Left forelimb (tissue), 1 donor: ENCODE results near the gene MAEL.
A peak's percentile ranks its signal among the peaks of the same experiment; 100 is the strongest.

Experiments
- DNase-seq: peaks from one replicate; pipeline ENCODE4 v3.0.0-alpha.2; 2018; ENCODE audit warnings: low spot score

Gene MAEL

DNA sequence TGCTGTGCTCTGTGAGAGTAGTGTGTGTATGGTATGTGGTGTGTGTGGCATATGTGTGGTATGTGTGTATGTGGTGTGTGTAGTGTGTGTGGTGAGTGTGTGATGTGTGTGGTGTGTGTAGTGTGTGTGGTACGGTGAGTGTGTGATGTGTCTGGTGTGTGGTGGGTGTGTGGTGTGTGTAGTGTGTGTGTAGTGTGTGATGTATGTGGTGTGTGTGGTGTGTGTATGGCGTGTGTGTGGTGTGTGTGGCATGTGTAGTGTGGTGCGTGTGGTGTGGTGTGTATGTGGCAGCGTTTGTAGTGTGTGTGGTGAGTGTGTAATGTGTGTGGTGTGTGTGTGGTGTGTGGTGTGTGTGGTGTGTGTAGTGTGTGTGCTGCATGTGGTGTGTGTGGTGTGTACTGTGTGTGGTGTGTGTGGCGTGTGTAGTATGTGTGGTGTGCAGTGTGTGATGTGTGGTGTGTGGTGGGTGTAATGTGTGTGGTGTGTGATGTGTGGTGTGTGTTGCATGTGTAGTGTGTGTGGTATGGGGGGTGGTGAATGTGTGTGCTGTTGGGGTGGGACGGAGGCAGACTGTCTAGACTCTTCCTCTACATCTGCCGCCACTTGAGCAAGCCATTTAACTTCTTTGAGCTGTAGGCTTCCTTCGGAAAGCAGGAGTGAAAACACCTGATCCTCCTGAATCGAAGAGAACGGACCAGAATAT, 67.6 kb downstream of the MAEL start:
- DNase-seq, result no peak

DNA sequence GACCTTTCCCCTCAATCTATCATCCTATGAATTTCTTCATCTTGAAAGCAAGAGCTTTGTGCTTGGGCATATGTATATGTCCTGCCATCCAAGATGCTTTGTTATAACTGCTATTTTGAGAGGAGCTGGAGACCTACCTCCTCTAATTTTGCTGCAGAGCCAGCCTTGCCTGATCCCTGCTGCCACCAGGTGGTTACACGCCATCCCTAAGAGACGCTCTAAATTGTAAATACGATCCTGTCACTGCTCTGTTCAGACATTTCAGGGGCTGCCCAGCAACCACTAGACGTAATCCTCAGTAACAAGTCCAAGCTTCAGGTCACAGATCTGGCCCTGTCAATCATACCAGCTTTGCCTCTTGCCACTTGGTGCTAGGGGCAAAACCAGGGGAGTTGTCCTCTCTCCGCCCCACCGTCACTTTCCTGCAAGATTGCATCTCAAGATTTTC, 68.2 kb downstream of the MAEL start:
- no peak for DNase-seq

DNA sequence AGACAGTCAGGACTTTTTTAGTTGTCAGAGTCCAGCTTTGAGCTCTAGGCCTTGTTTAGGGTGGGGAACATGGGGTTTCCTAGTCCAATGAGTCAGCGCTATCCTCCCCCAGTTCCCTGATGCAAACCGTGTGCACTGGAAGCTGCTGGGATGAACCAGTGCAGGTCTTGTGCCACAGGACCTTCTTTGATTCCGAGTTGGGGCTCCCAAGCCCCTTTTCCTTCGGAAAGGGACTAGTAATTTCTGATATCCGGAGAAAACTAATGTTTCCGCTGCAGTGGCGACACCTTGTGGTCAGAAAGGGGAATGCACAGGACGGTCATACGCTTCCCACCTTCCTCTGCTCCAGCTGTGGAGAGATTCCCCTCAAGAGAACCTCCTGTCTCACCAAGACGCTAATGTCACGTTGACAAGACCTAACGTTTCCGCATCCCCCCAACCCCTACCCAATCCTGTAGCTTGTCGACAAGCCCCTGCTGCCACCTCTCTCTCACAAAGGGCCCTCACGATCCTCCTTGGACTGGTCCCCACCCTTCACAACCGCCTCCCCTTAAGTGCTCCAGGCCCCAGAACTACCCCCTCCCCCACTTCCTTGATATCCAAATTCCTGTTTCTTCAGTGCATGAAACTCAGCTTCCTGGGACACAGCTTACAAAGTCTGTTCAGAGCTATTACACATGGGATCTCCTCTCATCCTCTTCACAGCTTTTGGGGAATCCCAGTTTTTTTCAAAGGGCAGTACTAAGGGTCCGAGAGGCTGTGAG, 70.1 kb downstream of the MAEL start:
- peak; percentile 83 for DNase-seq

DNA sequence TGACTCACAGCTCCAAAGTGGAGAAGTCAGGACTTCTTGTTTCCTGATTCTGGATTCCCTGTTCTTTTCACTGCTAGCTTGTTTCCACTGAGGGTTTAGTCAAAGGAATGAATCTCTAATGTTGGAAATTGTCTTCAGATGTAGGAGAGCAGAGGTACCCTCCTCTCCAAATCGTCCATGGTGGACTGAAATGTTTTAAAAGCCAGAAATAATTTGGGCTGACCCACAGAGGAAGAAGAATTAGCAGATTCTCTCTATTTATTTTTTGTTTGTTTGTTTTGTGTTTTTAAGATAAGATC, 70.7 kb downstream of the MAEL start:
- DNase-seq, result no peak

DNA sequence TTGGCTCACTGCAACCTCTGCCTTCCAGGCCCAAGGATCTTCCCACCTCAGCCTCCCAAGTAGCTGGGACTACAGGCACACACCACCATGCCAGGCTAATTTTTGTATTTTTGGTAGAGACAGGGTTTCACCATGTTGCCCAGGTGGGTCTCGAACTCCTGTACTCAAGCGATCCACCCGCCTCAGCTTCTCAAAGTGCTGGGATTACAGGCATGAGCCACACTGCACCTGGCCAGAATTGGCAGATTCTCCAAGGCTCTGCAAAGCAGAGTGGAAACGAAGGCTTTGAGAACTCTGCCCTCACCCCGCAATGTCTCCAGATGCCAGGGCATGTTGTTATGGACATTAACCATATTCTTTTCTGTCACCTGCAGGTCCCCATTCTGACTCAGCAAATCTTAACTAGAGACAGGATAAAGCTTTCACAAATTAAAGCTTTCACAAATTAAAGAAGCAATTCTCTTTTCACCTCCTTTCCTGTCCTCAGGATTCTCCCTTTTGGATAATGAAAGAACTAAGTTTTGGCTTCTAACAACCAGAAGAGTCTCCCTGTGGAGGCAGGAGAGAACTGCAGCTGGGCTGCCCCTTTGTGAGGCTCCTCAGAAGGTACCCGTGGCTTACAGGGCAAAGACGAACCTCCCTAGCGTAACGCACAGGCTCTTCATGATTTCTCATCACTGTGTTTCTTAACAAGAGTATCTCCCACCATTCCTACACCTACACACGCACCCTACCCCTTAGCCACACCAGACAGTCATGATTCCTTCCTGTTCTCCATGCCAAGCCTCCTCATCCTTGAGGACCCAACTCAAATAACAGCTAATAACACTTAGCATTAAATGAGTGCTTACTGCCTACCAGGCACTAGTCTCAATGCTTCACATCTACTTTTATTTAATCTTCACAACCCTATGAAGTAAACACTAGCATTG, 71.3 kb downstream of the MAEL start:
- DNase-seq, result no peak

DNA sequence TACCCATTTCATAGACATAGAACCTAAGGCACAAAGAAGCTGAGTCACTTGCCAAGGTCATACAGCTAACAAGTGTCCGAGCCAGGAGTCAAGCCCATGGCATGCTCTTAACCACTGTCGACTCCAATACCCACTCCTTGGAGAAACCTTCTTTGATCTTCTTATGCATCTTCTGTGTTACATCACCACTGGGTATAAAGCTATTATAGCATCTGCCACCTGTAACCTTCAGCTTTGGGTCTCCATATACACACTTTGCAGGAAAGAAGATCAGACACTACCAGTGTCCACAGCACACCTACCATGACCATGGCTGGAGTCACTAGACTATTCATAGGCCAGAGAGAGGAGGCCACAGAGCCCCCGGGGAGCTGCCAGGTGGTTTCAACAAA, 72.0 kb downstream of the MAEL start:
- DNase-seq, result no peak

DNA sequence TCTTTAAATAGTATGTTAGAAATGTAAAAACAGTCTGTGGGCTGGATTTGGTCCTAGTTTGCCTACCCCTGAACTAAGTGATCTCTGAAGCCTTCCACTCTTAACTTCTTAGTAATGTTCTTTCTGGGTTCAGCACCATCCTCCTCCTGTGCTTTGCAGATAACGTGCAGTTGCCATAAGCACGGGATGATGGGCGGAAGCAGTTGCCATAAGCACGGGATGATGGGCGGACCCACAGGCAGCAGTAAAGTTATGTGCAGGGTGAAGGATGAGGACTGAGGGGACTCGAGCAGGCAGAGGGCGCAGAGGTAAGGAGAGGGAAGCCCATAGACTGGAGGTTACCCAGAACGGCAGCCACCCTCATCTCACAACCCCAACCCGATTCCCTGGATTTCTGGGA, 75.5 kb downstream of the MAEL start:
- no peak for DNase-seq

DNA sequence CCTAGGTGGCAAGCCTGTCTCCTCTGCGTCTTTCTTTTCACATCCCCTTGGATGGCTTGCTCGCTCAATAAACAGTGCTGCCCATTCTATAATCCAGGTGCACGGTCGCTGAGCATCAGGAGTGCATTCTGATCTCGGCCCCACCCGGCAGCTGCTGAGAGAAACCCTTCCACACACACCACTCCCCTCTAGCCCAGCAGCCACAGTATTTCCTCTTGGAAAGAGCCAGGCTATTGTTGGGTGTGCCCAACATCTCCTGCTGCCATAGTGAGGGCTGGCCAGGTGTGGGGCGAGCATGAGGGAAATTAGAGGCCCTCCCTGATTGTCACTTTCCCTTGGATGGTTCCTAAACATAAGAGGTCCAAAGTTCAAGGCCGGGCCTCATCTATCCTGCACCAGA, 76.4 kb downstream of the MAEL start:
- DNase-seq, result no peak

DNA sequence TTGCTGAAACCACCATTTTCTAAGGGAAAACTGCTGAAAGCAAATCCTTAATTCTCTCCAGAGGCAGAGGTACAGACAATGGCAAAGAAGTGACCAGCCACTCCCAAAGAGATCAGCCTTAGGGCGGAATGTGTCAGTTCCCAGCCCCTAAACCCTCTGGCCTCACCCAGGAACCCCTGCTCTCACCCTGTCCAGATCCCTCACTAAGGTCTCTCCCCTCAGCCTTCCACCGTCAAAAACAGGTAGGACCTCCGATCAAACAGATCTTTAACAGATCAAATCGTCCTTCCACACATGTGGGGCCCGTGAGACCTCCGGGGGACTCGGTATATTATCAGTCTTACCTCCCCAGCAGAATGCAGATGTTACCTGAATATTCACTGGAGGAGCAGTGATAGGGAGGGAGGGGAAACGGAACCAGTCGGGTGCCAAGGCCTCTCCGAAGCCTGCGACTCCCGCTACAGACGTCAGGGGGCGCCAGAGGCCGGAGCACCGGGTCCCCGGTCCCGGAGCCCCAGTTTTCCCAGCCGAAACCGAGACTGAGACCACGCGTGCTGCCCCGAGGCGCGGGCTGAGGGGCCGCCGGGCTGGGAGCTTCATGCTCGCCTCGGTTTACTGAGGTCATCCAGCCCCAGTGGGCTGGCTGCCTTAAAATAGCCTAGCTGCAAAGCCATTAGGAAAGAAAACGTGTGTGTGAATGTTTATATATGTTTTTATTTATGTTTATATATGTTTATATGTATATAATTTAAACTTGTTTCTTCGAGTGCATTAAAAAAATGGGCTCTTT, 77.4 kb downstream of the MAEL start:
- DNase-seq, result peak; percentile 84

DNA sequence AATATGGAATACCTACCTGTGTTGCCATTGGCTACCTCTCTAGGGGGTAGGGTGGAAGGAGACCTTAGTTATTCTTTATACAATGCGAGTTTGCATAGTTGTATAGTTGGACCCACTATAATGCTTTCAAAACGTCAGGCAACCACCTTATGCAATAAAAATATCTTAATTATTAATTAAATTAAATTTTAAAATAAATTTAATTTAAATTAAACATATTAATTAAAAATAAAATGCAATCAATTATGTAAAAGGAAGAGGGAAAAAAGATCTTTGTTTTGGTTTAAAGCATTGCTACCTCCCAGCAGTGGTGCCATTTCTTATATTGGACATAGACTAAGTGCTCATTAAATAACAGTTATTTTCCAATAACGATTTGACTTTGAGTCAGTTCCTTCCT, 78.8 kb downstream of the MAEL start:
- DNase-seq, result no peak

DNA sequence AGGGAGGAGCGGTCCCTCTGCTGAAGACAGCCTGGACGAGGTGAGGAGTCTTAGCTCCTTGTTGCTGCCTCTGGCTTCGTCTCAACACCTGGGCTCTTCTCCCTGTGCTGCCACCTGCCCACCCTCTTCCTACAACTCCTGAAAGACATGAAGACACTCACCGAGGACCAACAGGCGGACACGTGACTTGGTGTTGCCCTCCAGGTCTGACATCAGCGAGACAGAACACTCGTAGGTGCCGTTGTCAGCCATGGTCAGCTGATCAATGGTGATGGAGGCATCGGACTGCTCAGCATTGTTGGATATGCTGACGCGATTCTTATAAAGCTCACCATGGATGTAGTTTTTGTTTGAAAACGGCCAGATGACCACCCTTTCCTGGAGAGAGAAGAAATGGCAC, 79.7 kb downstream of the MAEL start:
- DNase-seq, result no peak

DNA sequence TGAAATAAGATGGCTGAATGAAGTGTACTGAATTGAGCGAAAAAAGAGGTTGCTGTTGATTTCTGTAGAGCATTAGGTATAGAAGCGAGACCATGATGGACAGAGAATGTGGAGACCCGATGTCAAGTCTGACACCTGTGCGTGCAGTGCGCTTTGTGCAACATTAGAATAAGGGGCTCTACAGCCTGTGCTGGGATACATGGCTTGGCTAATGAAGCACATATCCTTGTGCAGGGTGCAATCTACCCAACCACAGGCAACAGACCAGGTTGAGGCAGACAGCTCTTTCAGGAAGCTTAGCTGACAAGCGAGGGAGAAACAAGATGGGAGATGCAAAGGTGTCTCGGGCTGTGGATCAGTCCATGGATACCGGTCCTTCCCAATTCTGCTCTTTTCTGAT, 82.2 kb downstream of the MAEL start:
- no peak for DNase-seq
